GM20000 (cell line): Measurements from ENCODE around the gene PDGFA.

Source experiments
- DNase-seq: peaks from one replicate; pipeline ENCODE4 v3.0.0; 2012; ENCODE audit warnings: low spot score
- TF ChIP-seq, protein P1 (sequence below): IDR thresholded peaks from 2 replicates; pipeline ENCODE4 v1.5.1; 2012; ENCODE audit warnings: mild to moderate bottlenecking, control low read depth; ENCODE audit errors: extremely low read depth, missing control alignments

Gene PDGFA

DNA sequence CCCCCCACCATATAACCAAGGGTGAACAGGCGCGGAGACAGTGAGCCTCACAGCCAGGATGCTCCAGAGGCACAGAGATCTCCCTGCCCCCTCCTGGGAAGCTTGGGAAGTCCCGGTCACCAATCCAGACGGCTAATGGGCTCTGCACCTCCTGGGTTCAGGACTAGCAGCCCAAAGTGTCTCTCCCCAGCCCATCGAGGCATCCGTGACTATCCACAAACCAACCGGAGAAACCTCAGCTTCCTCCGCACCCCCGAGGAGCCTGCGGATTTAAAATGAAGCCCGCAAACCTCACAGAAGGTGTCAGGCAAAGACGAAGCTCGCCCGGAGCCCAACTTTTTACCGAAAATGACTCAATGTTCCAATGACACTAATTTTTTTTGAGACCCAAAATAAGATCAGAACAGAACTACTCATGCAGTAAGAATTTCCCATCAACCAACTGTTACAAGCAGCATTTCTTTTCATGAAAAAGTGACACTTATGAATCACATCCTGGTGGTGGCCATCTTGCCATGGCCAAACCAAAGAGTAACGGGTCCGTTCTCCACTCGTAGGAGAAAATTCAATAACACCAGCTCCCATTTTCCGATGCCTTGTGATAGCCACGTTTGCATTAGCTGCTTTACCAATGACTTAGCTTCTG is 6.0 kb downstream of the PDGFA start:
- TF ChIP-seq, protein P1, sequence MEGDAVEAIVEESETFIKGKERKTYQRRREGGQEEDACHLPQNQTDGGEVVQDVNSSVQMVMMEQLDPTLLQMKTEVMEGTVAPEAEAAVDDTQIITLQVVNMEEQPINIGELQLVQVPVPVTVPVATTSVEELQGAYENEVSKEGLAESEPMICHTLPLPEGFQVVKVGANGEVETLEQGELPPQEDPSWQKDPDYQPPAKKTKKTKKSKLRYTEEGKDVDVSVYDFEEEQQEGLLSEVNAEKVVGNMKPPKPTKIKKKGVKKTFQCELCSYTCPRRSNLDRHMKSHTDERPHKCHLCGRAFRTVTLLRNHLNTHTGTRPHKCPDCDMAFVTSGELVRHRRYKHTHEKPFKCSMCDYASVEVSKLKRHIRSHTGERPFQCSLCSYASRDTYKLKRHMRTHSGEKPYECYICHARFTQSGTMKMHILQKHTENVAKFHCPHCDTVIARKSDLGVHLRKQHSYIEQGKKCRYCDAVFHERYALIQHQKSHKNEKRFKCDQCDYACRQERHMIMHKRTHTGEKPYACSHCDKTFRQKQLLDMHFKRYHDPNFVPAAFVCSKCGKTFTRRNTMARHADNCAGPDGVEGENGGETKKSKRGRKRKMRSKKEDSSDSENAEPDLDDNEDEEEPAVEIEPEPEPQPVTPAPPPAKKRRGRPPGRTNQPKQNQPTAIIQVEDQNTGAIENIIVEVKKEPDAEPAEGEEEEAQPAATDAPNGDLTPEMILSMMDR, result no peak
- DNase-seq, result no peak

DNA sequence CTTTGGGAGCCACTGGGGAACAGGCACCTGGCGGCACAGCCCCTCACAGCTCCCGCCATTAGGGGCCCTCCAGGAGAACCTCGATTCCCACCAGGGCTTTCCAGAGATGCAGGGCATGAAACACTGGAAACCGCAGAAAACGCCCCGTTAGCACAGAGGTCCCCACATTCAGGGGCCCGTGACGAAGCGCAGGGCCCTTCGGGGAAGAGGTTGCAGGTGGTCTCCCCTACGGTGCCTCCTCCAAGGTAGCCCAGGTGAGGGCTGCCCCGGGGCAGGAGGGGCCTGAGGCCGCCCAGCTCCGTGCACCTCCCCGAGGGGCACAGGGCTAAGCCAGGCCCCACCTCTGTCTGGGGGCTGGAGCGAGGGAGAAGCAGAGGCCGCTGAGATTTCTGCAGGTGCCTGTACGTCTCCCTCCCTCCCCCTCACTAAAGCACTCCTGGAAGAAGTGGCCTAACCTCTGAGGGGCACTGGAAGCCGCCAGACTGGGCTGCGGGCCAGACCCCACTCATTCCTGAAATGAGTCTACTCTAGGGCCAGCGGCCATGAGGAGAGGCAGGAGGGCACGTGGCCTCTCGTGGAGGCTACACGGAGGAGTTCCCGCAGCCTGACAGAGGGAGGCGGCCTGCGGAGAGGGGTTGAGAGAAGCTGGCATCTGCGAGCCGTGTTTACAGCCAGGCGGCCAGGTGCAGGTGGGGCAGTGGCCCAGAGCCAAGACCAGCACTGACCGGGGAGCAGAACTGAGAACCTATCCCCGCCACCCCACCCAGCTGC is 6.9 kb downstream of the PDGFA start:
- no peak for DNase-seq
- TF ChIP-seq, protein P1, result no peak

DNA sequence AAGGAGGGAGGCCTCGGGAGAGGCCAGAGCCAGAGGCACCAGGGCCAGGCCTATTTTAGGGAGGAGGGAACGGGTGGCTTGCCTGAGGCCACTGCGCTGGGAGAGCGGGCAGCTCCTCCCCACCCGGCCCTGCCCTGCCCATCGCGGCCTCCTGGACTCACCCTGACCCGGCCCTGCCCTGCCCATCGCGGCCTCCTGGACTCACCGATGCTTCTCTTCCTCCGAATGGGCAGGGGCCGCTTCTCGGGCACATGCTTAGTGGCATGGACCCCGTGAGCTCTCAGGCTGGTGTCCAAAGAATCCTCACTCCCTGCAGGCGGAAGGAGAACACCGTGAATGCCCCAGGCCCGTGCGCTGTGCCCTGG is 7.5 kb downstream of the PDGFA start:
- DNase-seq, result no peak
- TF ChIP-seq, protein P1, result no peak

DNA sequence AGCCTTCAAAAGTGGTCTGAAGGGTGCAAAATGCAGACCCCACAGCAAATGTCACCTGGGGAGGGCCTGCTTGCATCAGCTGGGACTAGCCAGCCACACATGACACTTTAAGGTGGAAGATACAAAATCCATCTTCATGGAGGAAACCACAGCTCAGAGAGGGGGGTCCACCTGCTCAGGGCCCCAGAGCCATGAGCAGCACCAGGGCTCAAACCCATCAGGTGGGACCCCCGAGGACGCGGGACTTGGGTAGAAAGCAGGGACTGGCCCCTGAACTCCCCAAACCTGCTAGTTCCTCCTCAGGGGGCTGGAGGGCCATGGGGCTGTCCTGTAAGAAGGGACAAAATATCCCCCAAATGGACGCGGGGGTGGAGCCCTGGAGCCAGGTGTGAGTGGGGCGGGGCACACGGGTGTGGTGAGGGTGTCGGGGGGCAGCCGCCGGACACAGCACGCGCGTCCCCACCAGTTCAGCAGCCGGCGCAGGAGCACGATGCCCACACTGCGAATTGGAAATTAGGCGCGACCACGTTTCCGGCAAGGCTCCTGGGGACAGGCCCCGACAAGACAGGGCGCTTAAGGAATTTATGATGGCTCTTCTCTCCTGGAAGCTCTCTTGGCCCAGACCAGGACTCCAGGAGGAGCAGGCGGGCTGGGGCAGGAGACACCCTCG is 8.0 kb downstream of the PDGFA start:
- DNase-seq, result no peak
- TF ChIP-seq, protein P1, result no peak

DNA sequence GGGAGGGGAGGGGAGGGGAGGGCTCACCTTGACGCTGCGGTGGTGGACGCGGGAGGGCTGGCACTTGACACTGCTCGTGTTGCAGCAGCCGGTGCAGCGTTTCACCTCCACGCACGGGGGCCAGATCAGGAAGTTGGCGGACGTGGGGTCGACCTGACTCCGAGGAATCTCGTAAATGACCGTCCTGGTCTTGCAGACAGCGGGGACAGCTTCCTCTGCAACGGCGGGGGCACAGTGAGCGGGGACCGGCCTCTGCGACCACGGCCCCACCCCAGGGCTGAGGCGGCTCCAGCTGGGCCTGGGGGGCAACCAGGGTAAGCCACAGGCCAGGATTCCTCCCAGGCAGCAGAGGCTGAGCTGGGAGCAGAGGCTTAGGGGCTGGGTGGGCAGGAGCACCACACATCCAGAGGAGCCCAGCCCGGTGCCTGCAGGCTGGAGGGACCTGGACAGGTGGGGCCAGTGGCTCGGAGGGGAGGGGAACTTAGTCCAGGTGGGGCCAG is 8.8 kb downstream of the PDGFA start:
- DNase-seq, result no peak

DNA sequence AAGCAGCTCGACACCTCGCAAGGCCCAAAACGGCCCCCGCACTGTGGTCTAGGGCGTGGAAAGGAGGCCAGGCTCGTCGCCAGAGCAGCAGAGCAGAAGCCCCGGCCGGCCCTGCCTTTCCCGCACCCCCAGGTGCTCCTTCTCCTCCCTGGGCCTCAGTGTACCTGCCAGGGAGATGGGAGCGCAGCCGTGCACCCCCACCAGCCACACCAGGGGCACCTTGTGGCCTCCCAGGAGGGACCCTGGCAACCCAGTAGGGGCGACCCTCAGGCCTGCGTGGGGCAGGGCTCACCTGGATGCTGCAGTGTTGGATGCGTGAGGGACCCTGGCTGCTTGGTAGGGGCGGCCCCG is 9.5 kb downstream of the PDGFA start:
- DNase-seq, result no peak
- TF ChIP-seq, protein P1, result no peak

More for the DNA sequence above, 8.8 kb downstream of the PDGFA start:
- TF ChIP-seq, protein P1, result no peak
